Upper lobe of right lung (tissue), 1 donor: Measurements from ENCODE around the gene GPD1. TPM values are rescaled to one million over a fixed set of nuclear protein-coding genes. Genes with fewer than 3 reads are reported as not detected.

Experiments used
- ATAC-seq: fragments of 200-7000 bp; cut with Tn5 transposase; one replicate; pipeline ENCODE4 v1.9.1; 2020; ENCODE audit warnings: mild to moderate bottlenecking, moderate library complexity
- DNase-seq: peaks from one replicate; pipeline ENCODE4 v3.0.0-alpha.2; 2020
- H3K27ac ChIP-seq: fragments of 200-600 bp; one replicate; pipeline ENCODE4 v1.8.0; 2022
- H3K27me3 ChIP-seq: fragments of 200-600 bp; one replicate; pipeline ENCODE4 v1.8.0; 2022; ENCODE audit warnings: mild to moderate bottlenecking
- H3K36me3 ChIP-seq: fragments of 200-600 bp; one replicate; pipeline ENCODE4 v1.8.0; 2022
- H3K4me1 ChIP-seq: fragments of 200-600 bp; one replicate; pipeline ENCODE4 v1.8.0; 2022
- H3K4me3 ChIP-seq: fragments of 200-600 bp; one replicate; pipeline ENCODE4 v1.8.0; 2022; ENCODE audit warnings: mild to moderate bottlenecking
- H3K9me3 ChIP-seq: fragments of 200-600 bp; one replicate; pipeline ENCODE4 v1.8.0; 2022
- intact Hi-C: fragments of 100-400 bp; cut with DNase I; formaldehyde crosslinking; loops from one replicate; pipeline ENCODE4 v1.11.0; 2022
- total RNA-seq: library from RNA; stranded (reverse); fragmentation: NEBNext Ultra II Directional; extraction: Animal tissue kit (Norgen Biotek cat#: 25700); gene quantifications from one replicate; pipeline ENCODE4 v1.2.1, GENCODE V29; 2021
- TF ChIP-seq, protein P1 (sequence below): fragments of 200-600 bp; IDR thresholded peaks from one replicate; pipeline ENCODE4 v1.8.0; 2022; ENCODE audit warnings: antibody characterized with exemption
- donor health status: DM: no; HTN: yes; CAD: no; lungs with severe emphysema.

GPD1 gene
- total RNA-seq, 1 donor from 2014 or later = 32.9 TPM

DNA sequence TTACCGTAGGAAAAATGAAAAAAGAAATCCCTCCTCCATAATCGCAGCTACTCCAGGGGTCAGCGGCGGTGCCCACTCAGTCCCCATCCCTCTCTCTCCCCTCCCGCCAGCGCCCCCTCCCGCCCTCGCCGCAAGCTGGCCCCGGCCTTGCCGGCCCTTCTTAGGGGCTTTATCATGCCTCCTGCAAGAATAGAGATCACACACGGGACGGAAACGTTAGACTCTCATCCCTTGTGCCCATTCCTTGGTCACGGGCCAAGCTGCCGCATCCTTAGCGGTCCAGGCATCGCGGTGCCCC lies 7.5 kb downstream of the GPD1 start:
- Histone ChIP-seq H3K27me3 (no peaks in the 10 kb centered on the region), H3K27ac (peak overlapping the region; percentile 82), H3K4me1 (peaks cover 38% of the 10 kb centered on the region), H3K36me3 (peaks cover 17% of the 10 kb centered on the region), H3K9me3 (no peaks in the 10 kb centered on the region), H3K4me3 (peak overlapping the region; percentile 36)
- TF ChIP-seq, protein P1, sequence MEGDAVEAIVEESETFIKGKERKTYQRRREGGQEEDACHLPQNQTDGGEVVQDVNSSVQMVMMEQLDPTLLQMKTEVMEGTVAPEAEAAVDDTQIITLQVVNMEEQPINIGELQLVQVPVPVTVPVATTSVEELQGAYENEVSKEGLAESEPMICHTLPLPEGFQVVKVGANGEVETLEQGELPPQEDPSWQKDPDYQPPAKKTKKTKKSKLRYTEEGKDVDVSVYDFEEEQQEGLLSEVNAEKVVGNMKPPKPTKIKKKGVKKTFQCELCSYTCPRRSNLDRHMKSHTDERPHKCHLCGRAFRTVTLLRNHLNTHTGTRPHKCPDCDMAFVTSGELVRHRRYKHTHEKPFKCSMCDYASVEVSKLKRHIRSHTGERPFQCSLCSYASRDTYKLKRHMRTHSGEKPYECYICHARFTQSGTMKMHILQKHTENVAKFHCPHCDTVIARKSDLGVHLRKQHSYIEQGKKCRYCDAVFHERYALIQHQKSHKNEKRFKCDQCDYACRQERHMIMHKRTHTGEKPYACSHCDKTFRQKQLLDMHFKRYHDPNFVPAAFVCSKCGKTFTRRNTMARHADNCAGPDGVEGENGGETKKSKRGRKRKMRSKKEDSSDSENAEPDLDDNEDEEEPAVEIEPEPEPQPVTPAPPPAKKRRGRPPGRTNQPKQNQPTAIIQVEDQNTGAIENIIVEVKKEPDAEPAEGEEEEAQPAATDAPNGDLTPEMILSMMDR = no peak
- ATAC-seq (no peak), DNase-seq (no peak)
- intact Hi-C loops = no loop called here

DNA sequence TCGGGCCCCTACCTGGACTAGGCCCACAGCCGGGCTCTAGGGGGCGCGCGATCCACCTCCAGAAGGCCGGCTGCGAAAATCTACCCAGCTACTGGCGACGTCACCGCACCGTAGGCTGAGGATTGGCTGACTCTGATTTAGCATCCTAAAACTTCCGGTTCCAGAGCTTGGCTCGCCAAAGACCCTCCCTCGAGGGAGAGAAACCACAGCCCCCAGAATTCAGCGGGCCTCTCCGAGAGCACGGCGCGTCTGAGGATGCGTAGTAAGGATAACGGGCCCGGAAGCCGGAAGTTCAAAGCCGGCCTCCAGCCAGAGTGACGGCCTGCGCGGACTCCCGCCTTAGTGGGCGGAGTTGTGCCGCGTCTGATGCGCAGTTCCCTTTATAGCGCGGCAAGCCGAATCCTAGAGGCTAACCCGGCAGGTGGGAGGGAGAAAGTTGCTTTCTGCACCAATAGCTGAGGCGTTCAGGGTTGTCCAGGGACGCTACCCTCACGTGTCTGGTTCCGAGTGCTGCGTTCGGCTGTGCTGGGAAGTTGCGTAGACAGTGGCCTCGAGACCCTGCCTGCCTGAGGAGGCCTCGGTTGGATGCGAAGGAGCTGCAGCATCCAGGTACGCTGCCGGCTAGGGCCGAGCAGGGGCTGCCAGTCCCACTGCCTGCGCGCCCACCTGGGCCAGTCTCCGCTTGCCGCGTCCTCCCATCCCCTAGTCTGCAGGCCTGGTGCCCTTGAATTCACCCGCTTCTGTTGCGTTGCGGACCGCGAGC lies 8.1 kb downstream of the GPD1 start, which contains the start of gene COX14:
Gene COX14 (plus strand): TSS at position 544 of the 763 bp plus-strand sequence. CDS start 7,808 bp downstream, outside the sequence.
- intact Hi-C loops = no loop called here

DNA sequence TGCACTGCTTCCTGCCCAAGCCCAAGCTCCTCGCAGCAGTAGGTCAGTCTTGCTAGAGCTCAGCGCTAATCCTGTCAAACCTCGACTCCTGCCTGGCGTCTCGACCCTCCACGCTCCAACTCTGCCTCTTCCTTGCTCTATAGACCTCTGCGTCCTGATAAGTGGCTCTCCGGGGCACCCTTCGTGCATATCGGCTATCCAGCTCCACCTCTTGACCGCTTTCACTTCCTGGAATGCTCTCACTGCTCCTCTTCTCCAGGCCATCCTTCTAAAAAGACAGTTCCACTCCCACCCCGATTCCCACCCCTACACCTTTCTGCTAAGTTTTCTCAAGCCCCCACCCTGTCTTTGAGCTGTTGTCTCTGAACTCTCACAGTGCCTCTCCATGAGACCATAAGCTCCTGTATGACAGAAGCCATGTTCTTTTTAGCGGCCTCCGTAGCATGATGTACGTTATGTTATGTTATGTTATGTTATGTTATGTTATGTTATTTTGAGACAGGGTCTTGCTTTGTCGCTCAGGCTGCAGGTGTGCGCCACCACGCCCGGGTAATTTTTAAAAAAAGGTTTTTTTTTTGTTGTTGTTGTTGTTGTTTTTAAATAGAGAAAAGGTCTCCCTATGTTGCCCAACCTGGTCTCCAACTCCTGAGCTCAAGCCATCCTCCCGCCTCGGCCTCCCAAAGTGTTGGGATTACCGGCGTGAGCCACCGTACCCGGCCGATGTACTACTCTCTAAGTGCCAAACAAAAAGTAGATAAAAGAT lies 8.8 kb downstream of the GPD1 start:
- TF ChIP-seq, protein P1 = no peak
- peak; percentile 1 for ATAC-seq
- Histone ChIP-seq H3K27me3 (no peaks in the 10 kb centered on the region), H3K36me3 (peaks cover 27% of the 10 kb centered on the region), H3K4me3 (peak overlapping the region; percentile 76), H3K9me3 (no peaks in the 10 kb centered on the region), H3K27ac (peak overlapping the region; percentile 96), H3K4me1 (peaks cover 46% of the 10 kb centered on the region)
- intact Hi-C loops = no loop called here
- DNase-seq = no peak

More for the DNA sequence above, 8.1 kb downstream of the GPD1 start, which contains the start of gene COX14:
- Histone ChIP-seq H3K9me3 (no peaks in the 10 kb centered on the region), H3K4me1 (peaks cover 43% of the 10 kb centered on the region), H3K27ac (peak within 1 kb of the TSS; percentile 96), H3K27me3 (no peaks in the 10 kb centered on the region), H3K36me3 (peaks cover 22% of the 10 kb centered on the region), H3K4me3 (peak within 1 kb of the TSS; percentile 76)
- ATAC-seq (peak; percentile 92), DNase-seq (peak; percentile 99)
- TF ChIP-seq, protein P1 = peak; percentile 92

DNA sequence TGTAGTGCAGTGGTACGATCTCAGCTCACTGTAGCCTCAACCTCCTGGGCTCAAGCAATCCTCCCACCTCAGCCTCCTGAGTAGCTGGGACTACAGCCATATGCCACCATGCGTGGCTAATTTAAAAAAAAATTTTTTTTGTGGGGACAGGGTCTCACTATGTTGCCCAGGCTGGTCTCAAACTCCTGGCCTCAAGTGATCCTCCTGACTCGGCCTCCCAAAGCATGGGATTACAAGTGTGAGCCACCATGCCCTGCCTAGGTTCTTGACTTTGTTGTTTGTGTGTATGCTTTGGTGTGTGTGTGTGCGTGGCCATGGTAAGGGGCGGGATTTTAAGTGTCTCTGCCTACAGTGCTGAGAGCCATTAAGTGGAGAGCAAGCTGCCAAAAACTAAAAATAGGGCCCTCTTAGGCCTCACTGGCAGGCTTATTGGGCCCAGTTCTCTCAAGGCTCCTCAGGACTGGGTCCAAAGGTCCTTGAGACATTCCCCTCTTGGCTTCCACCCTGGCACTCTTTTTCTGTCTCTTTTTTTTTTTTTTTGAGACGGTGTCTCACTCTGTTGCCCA lies 13.3 kb downstream of the GPD1 start:
- H3K36me3 ChIP-seq = peaks cover 65% of the 10 kb centered on the region
- no peaks in the 10 kb centered on the region for H3K27me3 ChIP-seq
- H3K4me1 ChIP-seq = peaks cover 25% of the 10 kb centered on the region
- intact Hi-C loops = no loop called here
- ATAC-seq (peak; percentile 79), DNase-seq (peak; percentile 72)
- peak overlapping the region; percentile 55 for H3K27ac ChIP-seq
- H3K9me3 ChIP-seq = no peaks in the 10 kb centered on the region
- H3K4me3 ChIP-seq = no peak overlapping the region
- TF ChIP-seq, protein P1 = no peak

DNA sequence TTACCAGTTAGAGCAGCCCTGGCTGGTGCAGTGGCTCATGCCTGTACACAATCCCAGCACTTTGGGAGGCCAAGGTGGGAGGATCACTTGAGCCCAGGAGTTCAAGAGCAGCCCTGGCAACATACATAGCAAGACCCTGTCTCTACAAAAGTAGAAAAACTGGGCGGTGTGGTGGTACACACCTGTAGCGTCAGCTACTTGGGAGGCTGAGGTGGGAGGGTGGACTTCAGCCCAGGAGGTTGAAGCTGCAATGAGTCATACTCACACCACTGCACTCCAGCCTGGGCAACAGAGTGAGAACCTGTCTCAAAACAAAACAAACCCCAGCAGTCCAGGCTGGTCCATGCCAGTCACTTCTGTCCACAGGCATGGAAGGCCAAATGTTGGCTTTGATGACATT lies 15.6 kb downstream of the GPD1 start:
- intact Hi-C loops = no loop called here
- TF ChIP-seq, protein P1 = no peak
- Histone ChIP-seq H3K4me1 (peaks cover 12% of the 10 kb centered on the region), H3K27me3 (no peaks in the 10 kb centered on the region), H3K36me3 (peaks cover 82% of the 10 kb centered on the region), H3K4me3 (no peak overlapping the region), H3K27ac (no peak overlapping the region), H3K9me3 (no peaks in the 10 kb centered on the region)
- DNase-seq (no peak), ATAC-seq (no peak)
